Right ventricle myocardium superior (tissue), 1 donor: ENCODE measurements around the gene ABO. TPM values are rescaled to one million over a fixed set of nuclear protein-coding genes. Genes with fewer than 3 reads are reported as not detected.
"Not testable (repeated sequence)": the region's sequence is repeated elsewhere in the genome, so short reads cannot be mapped to it uniquely, and the experiment has no call there.

ENCODE experiments used
- ATAC-seq: fragments of 200-7000 bp; cut with Tn5 transposase; one replicate; pipeline ENCODE4 v1.9.1; 2020; ENCODE audit warnings: mild to moderate bottlenecking; ENCODE audit not compliant: poor library complexity
- DNase-seq: peaks from one replicate; pipeline ENCODE4 v3.0.0-alpha.2; 2020
- intact Hi-C: fragments of 100-400 bp; cut with DNase I; formaldehyde crosslinking; loops from one replicate; pipeline ENCODE4 v1.11.2; 2022
- total RNA-seq: library from RNA; stranded (reverse); fragmentation: NEBNext Ultra II Directional; extraction: Animal tissue kit (Norgen Biotek cat#: 25700); gene quantifications from one replicate; pipeline ENCODE4 v1.2.1, GENCODE V29; 2021
- donor health status: DM: no; HTN: yes; CAD: no; lungs with severe emphysema.

Gene ABO
- total RNA-seq, 1 donor from 2014 or later: 2.4 TPM

GRCh38 chr9:133273819-133274218 is 1.2 kb downstream of the ABO start:
- DNase-seq: no peak
- intact Hi-C loops: loop anchor here (10.0 kb wide), 1 partner anchor 89 kb away; no protein-coding TSS in a partner anchor
- no peak for ATAC-seq

- intact Hi-C loops: loop anchor here (10.0 kb wide), 1 partner anchor 88 kb away; no protein-coding TSS in a partner anchor
- ATAC-seq: no peak
- DNase-seq: no peak
Measured at GRCh38 chr9:133273098-133273497, 1.9 kb downstream of the ABO start.

GRCh38 chr9:133269537-133270362 is 5.3 kb downstream of the ABO start:
- ATAC-seq (peak; percentile 53), DNase-seq (no peak)
- intact Hi-C loops: loop anchor here (10.0 kb wide), 1 partner anchor 85 kb away; no protein-coding TSS in a partner anchor

GRCh38 chr9:133269136-133269535 is 5.9 kb downstream of the ABO start:
- intact Hi-C loops, ATAC-seq, DNase-seq: not testable (repeated sequence)

GRCh38 chr9:133268335-133269056 is 6.5 kb downstream of the ABO start:
- no peak for DNase-seq
- intact Hi-C loops: no loop called here
- ATAC-seq: no peak

GRCh38 chr9:133264235-133264764 is 10.7 kb downstream of the ABO start:
- DNase-seq (no peak), ATAC-seq (no peak)
- intact Hi-C loops: no loop called here

GRCh38 chr9:133263557-133263956 is 11.4 kb downstream of the ABO start:
- intact Hi-C loops: no loop called here
- DNase-seq (no peak), ATAC-seq (no peak)

- ATAC-seq (no peak), DNase-seq (no peak)
- intact Hi-C loops: no loop called here
Measured at GRCh38 chr9:133262226-133262625, 12.8 kb downstream of the ABO start.

- no peak for DNase-seq
- intact Hi-C loops: no loop called here
- no peak for ATAC-seq
Measured at GRCh38 chr9:133261753-133262120, 13.3 kb downstream of the ABO start.

- intact Hi-C loops: no loop called here
- ATAC-seq: no peak
- no peak for DNase-seq
Measured at GRCh38 chr9:133261103-133261752, 13.8 kb downstream of the ABO start.

- ATAC-seq (no peak), DNase-seq (no peak)
- intact Hi-C loops: no loop called here
Measured at GRCh38 chr9:133260334-133261102, 14.5 kb downstream of the ABO start.

- intact Hi-C loops: no loop called here
- DNase-seq (no peak), ATAC-seq (no peak)
Measured at GRCh38 chr9:133258061-133259015, 16.7 kb downstream of the ABO start.

- peak; percentile 73 for DNase-seq
- intact Hi-C loops: no loop called here
- no peak for ATAC-seq
Measured at GRCh38 chr9:133257465-133257956, 17.5 kb downstream of the ABO start.

GRCh38 chr9:133256686-133257091 is 18.3 kb downstream of the ABO start:
- intact Hi-C loops: no loop called here
- ATAC-seq (no peak), DNase-seq (no peak)

- ATAC-seq (no peak), DNase-seq (no peak)
- intact Hi-C loops: no loop called here
Measured at GRCh38 chr9:133256136-133256461, 18.9 kb downstream of the ABO start.

GRCh38 chr9:133255371-133256135 is 19.4 kb downstream of the ABO start:
- intact Hi-C loops: no loop called here
- DNase-seq: peak; percentile 32
- no peak for ATAC-seq

GRCh38 chr9:133254471-133254870 is 20.5 kb downstream of the ABO start:
- ATAC-seq (no peak), DNase-seq (no peak)
- intact Hi-C loops: no loop called here
